Myocyte (in vitro differentiated cells): Measurements from ENCODE around the gene PDK2. TPM values are rescaled to one million over a fixed set of nuclear protein-coding genes. Genes with fewer than 3 reads are reported as not detected.

Source experiments
- DNase-seq: peaks from one replicate; pipeline ENCODE4 v3.0.0-alpha.2; 2012; ENCODE audit warnings: low read depth
- total RNA-seq: library from RNA; depleted of rRNA; stranded (reverse); fragments of >200 nt; gene quantifications from 2 replicates; pipeline ENCODE4 v1.2.3, GENCODE V29; 2014

The PDK2 gene
- total RNA-seq, 1 donor from 2014 or later: 54.4 TPM

- DNase-seq: no peak
Observed at GRCh38 chr17:50078430-50078829, 16.7 kb upstream of the PDK2 start.

- DNase-seq: peak; percentile 86
Observed at GRCh38 chr17:50079334-50080095, 15.6 kb upstream of the PDK2 start.

DNA sequence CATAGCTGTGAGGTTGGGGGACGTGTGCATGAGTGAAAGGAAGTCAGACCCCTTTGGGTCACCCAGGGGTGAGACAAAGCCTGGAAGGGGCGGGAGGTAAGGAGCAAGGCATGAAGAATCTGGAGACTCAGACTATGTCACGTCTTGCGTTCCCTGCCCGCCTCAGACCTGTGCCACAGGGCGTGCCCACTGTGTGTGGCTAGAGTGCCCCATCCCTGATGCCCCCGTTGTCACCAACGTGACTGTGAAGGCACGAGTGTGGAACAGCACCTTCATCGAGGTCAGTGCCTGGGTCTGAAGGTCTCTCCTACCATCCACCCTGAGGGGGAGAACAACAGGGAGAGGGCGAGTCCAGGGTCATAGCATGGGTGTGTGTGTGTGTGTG, 15.1 kb upstream of the PDK2 start:
- DNase-seq: peak; percentile 14

- peak; percentile 96 for DNase-seq
Observed at GRCh38 chr17:50080827-50081226, 14.3 kb upstream of the PDK2 start.

GRCh38 chr17:50081757-50082156, 13.4 kb upstream of the PDK2 start:
- no peak for DNase-seq

- peak; percentile 69 for DNase-seq
Observed at GRCh38 chr17:50087246-50087911, 7.8 kb upstream of the PDK2 start.

DNA sequence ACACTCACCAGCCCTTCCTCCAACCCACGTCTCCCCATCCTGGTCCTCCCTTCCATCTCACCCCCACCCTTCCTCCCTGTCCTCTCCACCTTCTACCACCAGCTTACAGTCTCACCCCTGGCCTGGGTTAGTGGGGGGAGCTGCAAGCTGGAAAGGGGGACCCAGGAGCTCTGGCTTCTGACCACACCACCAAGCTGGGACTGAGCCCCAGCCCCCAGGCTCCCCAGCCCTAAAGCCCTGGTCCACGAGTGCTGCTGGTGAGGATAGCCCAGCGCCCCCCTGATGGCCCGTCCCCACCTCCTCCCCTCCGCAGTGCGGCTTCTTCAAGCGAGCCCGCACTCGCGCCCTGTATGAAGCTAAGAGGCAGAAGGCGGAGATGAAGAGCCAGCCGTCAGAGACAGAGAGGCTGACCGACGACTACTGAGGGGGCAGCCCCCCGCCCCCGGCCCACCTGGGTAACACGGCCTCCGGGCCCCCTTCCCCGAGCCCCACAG, 7.2 kb upstream of the PDK2 start:
- DNase-seq: no peak

GRCh38 chr17:50088952-50089825, 6.0 kb upstream of the PDK2 start:
- no peak for DNase-seq

- DNase-seq: no peak
Observed at GRCh38 chr17:50090071-50090470, 5.1 kb upstream of the PDK2 start.

DNA sequence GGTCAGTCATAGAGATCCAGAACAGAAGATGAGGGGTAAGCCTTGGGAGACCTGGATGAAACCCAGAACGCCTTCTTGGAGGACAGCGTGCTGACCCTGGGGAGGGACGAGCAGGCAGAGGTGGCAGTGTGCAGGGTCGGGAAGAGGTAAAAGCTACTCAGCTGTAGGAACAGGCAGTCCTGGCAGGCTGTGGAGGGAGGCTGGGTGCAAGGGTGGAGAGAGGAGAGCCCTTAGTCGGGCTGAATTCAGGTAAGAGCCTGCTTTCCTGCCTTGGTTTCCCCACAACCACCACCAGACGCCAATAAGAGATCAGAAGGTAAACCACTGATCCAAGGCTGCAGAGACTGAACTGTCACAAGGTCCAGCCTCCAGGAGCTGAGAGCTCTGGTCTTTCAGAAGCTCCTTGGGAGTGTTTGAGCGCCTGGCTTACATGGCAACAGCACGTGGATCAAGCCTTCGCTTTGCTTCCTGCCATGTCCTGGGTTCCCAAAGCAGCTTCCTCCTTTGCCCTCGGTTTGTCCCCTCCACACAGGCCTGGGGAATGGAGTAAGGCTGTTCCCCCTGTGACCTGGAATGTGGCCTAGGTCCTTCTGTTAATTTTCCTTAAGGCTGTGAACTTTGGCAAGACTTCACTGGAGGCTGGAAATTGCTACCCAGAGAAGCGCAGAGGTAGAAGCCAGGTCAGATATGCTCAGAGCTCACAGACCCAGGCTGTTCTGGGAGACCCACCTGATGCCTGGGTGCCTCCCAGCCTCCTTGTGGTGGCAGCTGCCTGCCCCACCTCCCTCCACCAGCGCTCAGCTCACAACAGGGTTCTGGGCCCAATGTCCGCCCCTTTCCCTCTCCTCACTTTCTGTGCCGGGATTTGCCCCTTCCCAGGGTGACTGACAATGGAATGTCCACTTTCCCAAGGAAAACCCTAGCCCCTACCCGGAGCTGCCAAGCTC, 3.9 kb upstream of the PDK2 start:
- DNase-seq: no peak

DNA sequence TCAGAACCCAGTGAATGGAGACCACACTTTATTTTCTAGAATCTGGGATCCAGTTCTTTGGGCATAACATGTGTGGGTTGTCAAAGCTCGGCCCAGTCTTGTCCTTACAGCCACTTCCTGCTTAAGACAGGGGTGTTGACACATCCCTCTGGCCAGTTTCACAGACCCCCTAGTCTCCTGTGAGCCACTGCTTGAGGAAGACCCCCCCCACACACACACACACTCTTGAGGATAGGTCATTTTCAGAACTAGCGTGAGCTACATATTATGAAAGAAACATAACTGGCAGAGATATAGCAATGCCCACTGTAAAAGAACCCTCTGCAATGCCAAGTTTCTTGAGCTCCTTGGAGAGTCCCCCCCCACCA, 3.2 kb upstream of the PDK2 start:
- DNase-seq: no peak

- no peak for DNase-seq
Observed at GRCh38 chr17:50093246-50093645, 1.9 kb upstream of the PDK2 start.

GRCh38 chr17:50093807-50094206, 1.3 kb upstream of the PDK2 start:
- no peak for DNase-seq

DNA sequence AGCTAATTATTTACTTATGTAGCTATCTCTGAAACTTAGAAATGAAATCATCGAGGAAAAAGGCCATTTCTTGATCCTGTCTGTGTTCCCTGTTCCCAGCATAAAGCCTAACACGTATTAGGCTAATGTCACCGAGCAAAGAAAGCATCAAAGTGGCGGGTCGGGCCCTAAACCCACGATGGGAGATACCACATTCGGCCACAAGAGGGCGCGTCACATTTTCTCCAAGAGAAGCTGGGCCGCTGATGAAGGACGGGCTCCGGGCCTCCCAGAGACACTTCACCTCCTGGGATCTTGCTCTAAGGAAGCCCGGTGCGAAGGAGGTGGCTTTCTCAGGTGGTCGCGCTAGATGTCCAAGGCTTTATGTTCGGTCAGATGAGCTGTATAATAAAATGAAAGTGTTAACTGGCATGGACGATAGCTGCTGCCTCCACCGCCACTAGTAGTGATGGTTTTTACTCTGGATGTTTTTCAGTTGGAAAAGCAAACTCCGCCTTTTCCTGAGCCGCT, 853 bp upstream of the PDK2 start:
- DNase-seq: peak; percentile 91

- peak; percentile 42 for DNase-seq
Observed at GRCh38 chr17:50095626-50096037, 481 bp downstream of the PDK2 start.

GRCh38 chr17:50096092-50096491, 941 bp downstream of the PDK2 start:
- DNase-seq: peak; percentile 65

DNA sequence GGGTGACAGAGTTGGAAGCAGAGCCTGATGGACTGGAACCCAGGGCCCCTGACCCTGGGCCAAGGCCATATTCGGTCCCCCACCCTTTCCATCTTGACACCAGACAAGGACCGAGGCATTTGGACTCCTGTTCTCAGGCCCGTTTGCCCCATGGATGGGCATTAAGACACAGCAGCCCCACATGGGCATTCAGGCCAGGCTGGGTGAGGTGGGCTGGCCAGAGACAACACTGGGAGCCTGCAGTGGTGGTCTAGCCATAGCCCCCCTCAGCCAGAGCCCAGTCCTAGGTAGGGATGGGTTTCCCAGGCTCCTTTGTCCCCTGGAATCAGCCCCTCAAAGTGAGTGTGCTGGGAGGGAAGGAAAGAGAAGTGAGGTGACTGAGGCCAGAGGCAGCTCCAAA, 1.6 kb downstream of the PDK2 start:
- no peak for DNase-seq

DNA sequence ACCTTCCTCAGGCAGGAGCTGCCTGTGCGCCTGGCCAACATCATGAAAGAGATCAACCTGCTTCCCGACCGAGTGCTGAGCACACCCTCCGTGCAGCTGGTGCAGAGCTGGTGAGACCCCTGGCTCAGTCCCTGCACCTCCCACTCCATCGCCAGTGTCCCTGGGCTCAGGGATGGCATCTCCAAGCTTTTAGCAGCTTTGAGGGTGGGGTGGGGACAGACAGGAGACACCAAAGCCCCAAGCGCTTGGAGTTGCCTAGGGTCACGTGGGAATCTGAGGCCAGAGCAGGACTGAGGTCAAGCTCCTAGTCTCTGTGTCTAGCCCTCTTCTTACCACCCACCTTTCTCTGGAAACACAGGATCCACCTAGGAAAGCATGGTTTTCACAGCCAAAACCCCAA, 2.3 kb downstream of the PDK2 start:
- no peak for DNase-seq

DNA sequence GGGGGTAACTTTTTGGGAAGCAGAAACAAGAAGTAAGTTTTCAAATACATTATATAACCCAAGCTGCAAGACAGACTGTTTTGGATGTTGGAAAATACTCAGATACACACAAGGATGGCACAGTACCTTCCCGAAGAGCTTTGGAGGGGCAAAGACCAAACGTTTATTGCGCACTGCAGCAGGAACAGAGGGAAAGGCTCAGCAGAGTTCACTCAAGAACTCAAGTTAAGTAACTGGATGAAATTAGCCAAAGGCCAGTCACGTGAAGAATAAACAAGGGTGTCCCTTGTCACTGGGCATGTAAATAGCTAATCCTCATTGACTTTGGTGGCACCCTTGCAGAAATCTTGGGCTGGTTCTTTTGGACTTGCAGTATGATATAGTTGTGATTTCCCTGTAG, 2.8 kb downstream of the PDK2 start:
- DNase-seq: no peak

DNA sequence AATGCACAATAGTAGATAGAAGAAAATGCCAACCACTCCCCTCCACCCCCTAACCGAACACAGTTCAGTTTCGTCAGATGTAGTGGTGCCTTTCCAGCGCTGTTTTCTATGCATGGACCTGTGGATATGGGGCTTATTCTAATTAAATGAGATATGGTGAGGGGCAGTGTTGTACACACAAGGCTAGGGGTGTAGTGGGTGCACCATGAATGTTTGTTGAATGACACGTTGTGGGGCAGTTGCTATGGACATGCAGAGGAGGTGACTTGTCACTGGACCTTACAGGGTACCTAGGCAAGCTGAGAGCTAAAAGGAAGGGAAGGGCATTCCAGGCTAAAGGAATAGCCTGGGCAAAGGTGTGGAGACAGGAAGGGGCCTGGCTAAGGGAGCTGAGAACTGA, 3.4 kb downstream of the PDK2 start:
- DNase-seq: no peak

- DNase-seq: no peak
Observed at GRCh38 chr17:50099003-50099402, 3.9 kb downstream of the PDK2 start.
